ENCODE data around the gene EIF4G1.
A peak's percentile ranks its signal among the peaks of the same experiment; 100 is the strongest.

The EIF4G1 gene

GRCh38 chr3:184372911-184373310 is 58.5 kb downstream of the EIF4G1 start:
- DNase-seq = no peak

GRCh38 chr3:184373422-184373821 is 59.0 kb downstream of the EIF4G1 start:
- DNase-seq = no peak

- no peak for DNase-seq
These were observed 61.5 kb downstream of the EIF4G1 start for GRCh38 chr3:184375747-184376461.

- no peak for DNase-seq
These were observed 63.0 kb downstream of the EIF4G1 start for GRCh38 chr3:184377374-184377773.

GRCh38 chr3:184377882-184378445 is 63.6 kb downstream of the EIF4G1 start, which contains the start of gene THPO:
THPO (minus strand) TSS chr3:184378207; CDS start chr3:184376259, 1,948 bp downstream.
- DNase-seq = no peak

GRCh38 chr3:184378651-184379357 is 64.4 kb downstream of the EIF4G1 start:
- DNase-seq = no peak

- DNase-seq = peak; percentile 51
These were observed 65.2 kb downstream of the EIF4G1 start, which contains the start of gene CHRD for GRCh38 chr3:184379358-184380184. CHRD (plus strand) TSS chr3:184380054; CDS start chr3:184380319, 265 bp downstream.

- DNase-seq = no peak
These were observed 65.8 kb downstream of the EIF4G1 start for GRCh38 chr3:184380185-184380626.

GRCh38 chr3:184380627-184381260 is 66.3 kb downstream of the EIF4G1 start:
- peak; percentile 63 for DNase-seq

GRCh38 chr3:184381261-184382224 is 67.1 kb downstream of the EIF4G1 start:
- DNase-seq = peak; percentile 75

- no peak for DNase-seq
These were observed 68.1 kb downstream of the EIF4G1 start for GRCh38 chr3:184382326-184383032.

- no peak for DNase-seq
These were observed 68.8 kb downstream of the EIF4G1 start for GRCh38 chr3:184383033-184383740.

- no peak for DNase-seq
These were observed 69.9 kb downstream of the EIF4G1 start for GRCh38 chr3:184384342-184384741.
